Measurements from ENCODE around the gene HGF. TPM values are rescaled to one million over a fixed set of nuclear protein-coding genes. Genes with fewer than 3 reads are reported as not detected.

HGF gene
- total RNA-seq, 2 experiments from 2014 or later = not detected

GRCh38 chr7:81690251-81690650 is 79.6 kb downstream of the HGF start:
- Histone ChIP-seq H3K4me3 (ENCODE audit: low read depth, low read length, poor library complexity, severe bottlenecking) (no peak overlapping the region), H4K20me1 (ENCODE audit: insufficient read depth, low read length) (no peaks in the 10 kb centered on the region), H3K27ac (ENCODE audit: low read depth, low read length, poor library complexity, severe bottlenecking) (no peak overlapping the region), H3K4me1 (ENCODE audit: insufficient read depth, low read length, poor library complexity, severe bottlenecking) (no peaks in the 10 kb centered on the region), H2AFZ (ENCODE audit: low read length) (no peak overlapping the region), H3K4me2 (ENCODE audit: low read length) (no peak overlapping the region), H3K36me3 (ENCODE audit: insufficient read depth, low read length) (no peaks in the 10 kb centered on the region), H3K9me3 (ENCODE audit: low read length) (no peaks in the 10 kb centered on the region), H3K79me2 (ENCODE audit: insufficient read depth, low read depth, low read length) (no peaks in the 10 kb centered on the region), H3K9me2 (ENCODE audit: insufficient read depth, low read length) (no peaks in the 10 kb centered on the region)
- no TSS peak for BruUV-seq (replicated peaks)
- CTCF ChIA-PET (ENCODE audit: unreplicated experiment) = no interaction called here
- intact Hi-C loops (cut with micrococcal nuclease; ENCODE audit: unreplicated experiment) = no loop called here
- no peak for DNase-seq (ENCODE audit: low spot score)
- no peak for TF ChIP-seq EZH2phosphoT487 (IDR thresholded peaks at IDR 0.05; ENCODE audit: borderline replicate concordance, low read depth, low read length)
- no peak for TF ChIP-seq CTCF (conservative IDR thresholded peaks at IDR 0.05; ENCODE audit: low read length)
- POLR2A ChIA-PET = no interaction called here

DNA sequence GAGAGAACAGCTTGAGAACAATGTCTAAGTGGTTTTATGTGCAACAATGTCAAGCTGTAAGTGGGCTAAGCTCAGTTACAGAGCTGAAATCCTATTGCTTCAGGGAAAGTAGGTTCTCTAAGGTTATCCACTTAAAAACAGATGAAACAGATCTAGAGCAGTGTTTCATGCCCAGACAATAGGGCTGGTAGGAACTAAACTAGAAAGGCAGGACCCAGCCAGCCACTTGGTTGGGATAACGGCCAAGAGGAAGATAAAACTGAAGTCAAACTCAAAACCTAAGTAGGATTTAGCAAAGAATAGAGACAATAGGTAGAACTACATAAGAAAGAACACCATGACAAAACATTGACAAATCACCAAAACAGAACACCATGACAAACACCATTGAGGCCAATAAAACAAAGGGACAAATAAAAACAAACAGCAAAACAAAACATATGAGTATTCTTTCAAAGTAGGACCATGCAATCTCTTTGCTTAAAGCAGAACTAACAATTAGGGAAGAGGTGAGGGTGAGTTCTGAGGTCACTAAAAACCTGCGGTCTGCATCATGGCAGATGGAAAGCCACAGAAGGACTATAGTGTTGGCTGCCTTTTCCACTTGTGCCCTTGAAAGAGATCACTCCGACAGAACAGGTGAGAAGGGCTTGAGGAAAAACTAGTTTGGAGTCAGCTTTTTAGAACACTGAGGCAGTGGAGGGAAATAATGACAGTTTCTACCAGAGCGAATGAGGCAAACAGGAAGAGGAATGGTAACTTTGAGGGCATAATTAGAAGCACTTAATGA is 81.0 kb downstream of the HGF start:
- intact Hi-C loops (cut with micrococcal nuclease; ENCODE audit: unreplicated experiment) = no loop called here
- POLR2A ChIA-PET = interaction anchor here (0.6 to 1.8 kb wide), 2 partner anchors 41 to 507 kb away, joined by 3 to 5 read pairs; no protein-coding TSS in a partner anchor
- H3K4me2 ChIP-seq (ENCODE audit: low read length) = no peak overlapping the region

More for the DNA sequence above, 81.0 kb downstream of the HGF start:
- Histone ChIP-seq H3K9me3 (ENCODE audit: low read length) (no peaks in the 10 kb centered on the region), H4K20me1 (ENCODE audit: insufficient read depth, low read length) (no peaks in the 10 kb centered on the region), H3K4me3 (ENCODE audit: low read depth, low read length, poor library complexity, severe bottlenecking) (no peak overlapping the region), H3K4me1 (ENCODE audit: insufficient read depth, low read length, poor library complexity, severe bottlenecking) (no peaks in the 10 kb centered on the region), H3K27ac (ENCODE audit: low read depth, low read length, poor library complexity, severe bottlenecking) (no peak overlapping the region), H3K36me3 (ENCODE audit: insufficient read depth, low read length) (no peaks in the 10 kb centered on the region), H2AFZ (ENCODE audit: low read length) (no peak overlapping the region), H3K79me2 (ENCODE audit: insufficient read depth, low read depth, low read length) (no peaks in the 10 kb centered on the region), H3K9me2 (ENCODE audit: insufficient read depth, low read length) (no peaks in the 10 kb centered on the region)
- TF ChIP-seq EZH2phosphoT487 (IDR thresholded peaks at IDR 0.05; ENCODE audit: borderline replicate concordance, low read depth, low read length) = no peak
- TF ChIP-seq CTCF (conservative IDR thresholded peaks at IDR 0.05; ENCODE audit: low read length) = no peak
- no TSS peak for BruUV-seq (replicated peaks)
- CTCF ChIA-PET (ENCODE audit: unreplicated experiment) = no interaction called here
- DNase-seq (ENCODE audit: low spot score) = no peak
